Smooth muscle cell of the pulmonary artery (primary cell): ENCODE data around the gene INTS11. TPM values are rescaled to one million over a fixed set of nuclear protein-coding genes. Genes with fewer than 3 reads are reported as not detected.

ENCODE experiments used
- total RNA-seq: library from RNA; depleted of rRNA; stranded (reverse); fragments of >200 nt; gene quantifications from 2 replicates; pipeline ENCODE4 v1.2.3, GENCODE V29; 2014

Gene INTS11
- 50.6 and 66.8 TPM in 2 replicates for total RNA-seq

GRCh38 chr1:1324524-1325287 is at the start of gene INTS11, which contains the start of gene CPTP:
TSS of gene INTS11 (minus strand) at chr1:1324660. CDS start at chr1:1324608, 52 bp downstream.
TSS of gene CPTP (plus strand) at chr1:1324802. CDS start at chr1:1326911, 2,109 bp downstream.

GRCh38 chr1:1358433-1359271 is 34.2 kb upstream of the INTS11 start, which contains the start of gene MXRA8:
TSS of gene MXRA8 (minus strand) at chr1:1358555. CDS start at chr1:1358504, 51 bp downstream.

GRCh38 chr1:1349256-1350012 is 25.0 kb upstream of the INTS11 start, which contains the start of gene DVL1:
TSS of gene DVL1 (minus strand) at chr1:1349418. CDS start at chr1:1349065, 353 bp downstream.

GRCh38 chr1:1331068-1331965 is 6.9 kb upstream of the INTS11 start, which contains the start of gene TAS1R3:
TSS of gene TAS1R3 (plus strand) at chr1:1331280. CDS start at chr1:1331346, 66 bp downstream.

GRCh38 chr1:1307923-1308755 is 16.3 kb downstream of the INTS11 start, which contains the start of the genes ACAP3 and PUSL1:
TSS of gene ACAP3 (minus strand) at chr1:1307930. CDS start at chr1:1307815, 115 bp downstream.
TSS of gene PUSL1 (plus strand) at chr1:1308597. CDS start at chr1:1308644, 47 bp downstream.

GRCh38 chr1:1273512-1274298 is 50.8 kb downstream of the INTS11 start, which contains the start of gene UBE2J2:
TSS of gene UBE2J2 (minus strand) at chr1:1273854. CDS start at chr1:1267992, 5,862 bp downstream.

Other genes starting within 250 kb of the INTS11 start
- 4.6 and 6.6 TPM in 2 replicates for gene C1orf159, start 208.6 kb downstream of the INTS11 start, total RNA-seq
- gene TTLL10, start 150.8 kb downstream of the INTS11 start, total RNA-seq = not detected in 2 replicates
- not detected in 2 replicates for gene TNFRSF18, start 118.1 kb downstream of the INTS11 start, total RNA-seq
- 0.17 TPM in 1 of 2 replicates, not detected in the other for gene TNFRSF4, start 110.5 kb downstream of the INTS11 start, total RNA-seq
- 214 and 261 TPM in 2 replicates for gene SDF4, start 92.7 kb downstream of the INTS11 start, total RNA-seq
- 28.5 and 35.7 TPM in 2 replicates for gene B3GALT6, start 92.4 kb downstream of the INTS11 start, total RNA-seq
- 0.91 and 2.2 TPM in 2 replicates for gene C1QTNF12, start 77.9 kb downstream of the INTS11 start, total RNA-seq
- 37.5 and 37.7 TPM in 2 replicates for gene UBE2J2, start 50.8 kb downstream of the INTS11 start, total RNA-seq
- gene SCNN1D, start 44.2 kb downstream of the INTS11 start, total RNA-seq = 1.2 and 2.0 TPM in 2 replicates
- 37.3 and 39.8 TPM in 2 replicates for gene ACAP3, start 16.7 kb downstream of the INTS11 start, total RNA-seq
- gene PUSL1, start 16.1 kb downstream of the INTS11 start, total RNA-seq = 13.4 and 15.7 TPM in 2 replicates
- 14.2 and 14.7 TPM in 2 replicates for gene CPTP, start 142 bp upstream of the INTS11 start, total RNA-seq
- gene TAS1R3, start 6.6 kb upstream of the INTS11 start, total RNA-seq = 0.23 and 0.26 TPM in 2 replicates
- gene DVL1, start 24.8 kb upstream of the INTS11 start, total RNA-seq = 85.9 and 151 TPM in 2 replicates
- 247 and 264 TPM in 2 replicates for gene MXRA8, start 33.9 kb upstream of the INTS11 start, total RNA-seq
- gene AURKAIP1, start 50.5 kb upstream of the INTS11 start, total RNA-seq = 55.5 and 57.1 TPM in 2 replicates
- 125 and 214 TPM in 2 replicates for gene CCNL2, start 74.7 kb upstream of the INTS11 start, total RNA-seq
- 66.3 and 70.6 TPM in 2 replicates for gene MRPL20, start 82.6 kb upstream of the INTS11 start, total RNA-seq
- gene ANKRD65, start 96.6 kb upstream of the INTS11 start, total RNA-seq = 0.17 and 0.39 TPM in 2 replicates
- gene VWA1, start 111.0 kb upstream of the INTS11 start, total RNA-seq = 8.8 and 9.8 TPM in 2 replicates
- 0.40 TPM in 1 of 2 replicates, not detected in the other for gene ATAD3C, start 125.0 kb upstream of the INTS11 start, total RNA-seq
- 5.7 and 21.3 TPM in 2 replicates for gene ATAD3B, start 147.1 kb upstream of the INTS11 start, total RNA-seq
- 21.6 and 36.7 TPM in 2 replicates for gene ATAD3A, start 187.5 kb upstream of the INTS11 start, total RNA-seq
- 4.0 and 4.6 TPM in 2 replicates for gene TMEM240, start 216.0 kb upstream of the INTS11 start, total RNA-seq